ENCODE data around the gene VEPH1. TPM values are rescaled to one million over a fixed set of nuclear protein-coding genes. Genes with fewer than 3 reads are reported as not detected.

The VEPH1 gene
- total and polyA plus RNA-seq, 2 donors (not counting 1 experiment from before 2014, with no cell fraction given), result not detected

DNA sequence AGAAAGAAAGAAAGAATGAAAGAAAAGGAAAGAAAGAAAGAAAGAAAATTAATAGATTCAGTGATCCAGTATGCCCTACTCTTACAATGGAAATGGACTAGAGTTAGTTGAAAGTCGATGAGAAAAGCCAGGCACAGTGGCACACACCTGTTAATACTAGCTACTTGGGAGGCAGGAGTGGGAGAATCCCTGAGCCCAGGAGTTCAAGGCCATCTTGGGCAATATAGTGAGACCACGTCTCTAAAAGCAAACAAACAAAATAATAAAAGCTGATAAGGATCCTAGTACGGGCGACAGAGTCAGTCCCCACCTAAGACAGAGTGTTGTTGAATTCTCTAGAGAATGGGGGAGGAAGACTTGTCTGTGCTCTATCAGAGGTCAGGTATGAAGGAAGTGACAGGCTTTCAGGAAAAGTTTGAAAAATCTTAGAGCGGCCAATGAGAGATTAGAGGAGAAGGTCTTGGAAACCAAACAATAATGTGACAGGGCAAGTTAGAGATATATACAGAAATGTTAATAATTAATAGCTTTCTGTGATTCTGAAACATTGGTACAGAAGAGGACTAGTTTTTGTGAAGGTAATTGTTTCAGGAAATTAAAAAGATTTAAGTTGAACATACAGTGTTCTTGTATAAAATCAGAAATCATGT lies 184.5 kb downstream of the VEPH1 start:
- TF ChIP-seq EZH2 (IDR thresholded peaks at IDR 0.05; ENCODE audit: borderline replicate concordance, insufficient read depth, low read depth, low read length, poor library complexity, severe bottlenecking), result no peak
- no peak for TF ChIP-seq CTCF (IDR thresholded peaks at IDR 0.05)
- Histone ChIP-seq H4K20me1 (ENCODE audit: control insufficient read depth, insufficient read depth, low read length, poor library complexity, severe bottlenecking) (no peaks in the 10 kb centered on the region), H3K4me2 (replicated peaks; ENCODE audit: low read depth, low read length, poor library complexity, severe bottlenecking) (no peak overlapping the region), H3K4me3 (ENCODE audit: control extremely low read depth in 1 of 5, extremely low read depth in 1 of 5, insufficient read depth in 1 of 5, low read depth in 2 of 5, low read length in 4 of 5) (no peak overlapping the region), H3K9ac (ENCODE audit: low read length) (no peak overlapping the region), H3K27ac (ENCODE audit: low read length in 2 of 2) (no peak overlapping the region), H3K79me2 (ENCODE audit: control insufficient read depth, insufficient read depth, low read length) (no peaks in the 10 kb centered on the region), H2AFZ (ENCODE audit: insufficient read depth, low read depth, low read length, poor library complexity, severe bottlenecking) (no peak overlapping the region), H3K36me3 (replicated peaks in 1 of 2; ENCODE audit: control extremely low read depth in 1 of 2, control insufficient read depth in 1 of 2, extremely low read depth in 1 of 2, insufficient read depth in 2 of 2, low read length in 1 of 2) (no peaks in the 10 kb centered on the region), H3K27me3 (replicated peaks in 1 of 4; ENCODE audit: control extremely low read depth in 1 of 4, control insufficient read depth in 3 of 4, insufficient read depth in 4 of 4, low read length in 3 of 4) (no peaks in the 10 kb centered on the region), H3K4me1 (ENCODE audit: control insufficient read depth in 2 of 2, insufficient read depth in 2 of 2, low read length in 2 of 2) (no peaks in the 10 kb centered on the region), H3K9me3 (ENCODE audit: control extremely low read depth in 1 of 3, control insufficient read depth in 2 of 3, insufficient read depth in 1 of 3, low read length in 2 of 3) (no peaks in the 10 kb centered on the region)
- no peaks in the 10 kb centered on the region for H3K9me3 Mint-ChIP-seq (ENCODE audit: insufficient read depth)
- H3K4me3 Mint-ChIP-seq, result no peak overlapping the region
- ChIA-PET POLR2A (no interaction called here), CTCF (interaction anchor here (0.6 kb wide), 1 partner anchor 48 kb away, joined by 3 read pairs; no protein-coding TSS in a partner anchor)
- 100% methylated on average over 1 of the region's 5 CpGs for WGBS (ENCODE audit: insufficient coverage)
- no peaks in the 10 kb centered on the region for H3K4me1 Mint-ChIP-seq
- no peak overlapping the region for H3K27ac Mint-ChIP-seq
- intact Hi-C loops (cut with micrococcal nuclease), result no loop called here
- DNase-seq (no peak), ATAC-seq (ENCODE audit: low read depth) (no peak)
- H3K27me3 Mint-ChIP-seq, result no peaks in the 10 kb centered on the region

DNA sequence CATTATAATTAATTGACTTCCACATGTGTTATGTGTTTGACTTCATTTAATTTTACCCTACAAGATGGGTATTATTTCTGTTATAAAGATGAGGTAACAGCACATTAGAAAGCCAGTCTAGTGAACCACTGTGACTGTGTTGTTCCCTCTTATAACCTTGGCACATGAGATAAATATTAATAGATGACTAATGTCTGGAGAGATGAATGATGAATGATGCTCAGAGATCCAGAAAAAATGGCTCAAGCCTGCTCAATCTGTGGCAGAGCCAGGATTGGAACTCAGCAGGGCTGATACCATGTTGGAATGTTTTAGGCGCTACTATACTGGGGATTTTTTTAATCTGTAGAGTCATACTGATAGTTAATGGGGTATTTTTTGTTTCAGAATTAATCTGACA lies 185.3 kb downstream of the VEPH1 start:
- Histone ChIP-seq H3K9ac (ENCODE audit: low read length) (no peak overlapping the region), H3K36me3 (replicated peaks in 1 of 2; ENCODE audit: control extremely low read depth in 1 of 2, control insufficient read depth in 1 of 2, extremely low read depth in 1 of 2, insufficient read depth in 2 of 2, low read length in 1 of 2) (no peaks in the 10 kb centered on the region), H4K20me1 (ENCODE audit: control insufficient read depth, insufficient read depth, low read length, poor library complexity, severe bottlenecking) (no peaks in the 10 kb centered on the region), H3K27me3 (replicated peaks in 1 of 4; ENCODE audit: control extremely low read depth in 1 of 4, control insufficient read depth in 3 of 4, insufficient read depth in 4 of 4, low read length in 3 of 4) (no peaks in the 10 kb centered on the region), H3K4me3 (ENCODE audit: control extremely low read depth in 1 of 5, extremely low read depth in 1 of 5, insufficient read depth in 1 of 5, low read depth in 2 of 5, low read length in 4 of 5) (no peak overlapping the region), H3K4me1 (ENCODE audit: control insufficient read depth in 2 of 2, insufficient read depth in 2 of 2, low read length in 2 of 2) (no peaks in the 10 kb centered on the region), H2AFZ (ENCODE audit: insufficient read depth, low read depth, low read length, poor library complexity, severe bottlenecking) (no peak overlapping the region), H3K9me3 (ENCODE audit: control extremely low read depth in 1 of 3, control insufficient read depth in 2 of 3, insufficient read depth in 1 of 3, low read length in 2 of 3) (no peaks in the 10 kb centered on the region), H3K4me2 (replicated peaks; ENCODE audit: low read depth, low read length, poor library complexity, severe bottlenecking) (no peak overlapping the region), H3K79me2 (ENCODE audit: control insufficient read depth, insufficient read depth, low read length) (no peaks in the 10 kb centered on the region), H3K27ac (ENCODE audit: low read length in 2 of 2) (no peak overlapping the region)
- DNase-seq (no peak), ATAC-seq (ENCODE audit: low read depth) (no peak)
- no peaks in the 10 kb centered on the region for H3K4me1 Mint-ChIP-seq
- H3K4me3 Mint-ChIP-seq, result no peak overlapping the region
- H3K27ac Mint-ChIP-seq, result no peak overlapping the region
- ChIA-PET CTCF (no interaction called here), POLR2A (no interaction called here)
- H3K27me3 Mint-ChIP-seq, result no peaks in the 10 kb centered on the region
- intact Hi-C loops (cut with micrococcal nuclease), result no loop called here
- no peak for TF ChIP-seq EZH2 (IDR thresholded peaks at IDR 0.05; ENCODE audit: borderline replicate concordance, insufficient read depth, low read depth, low read length, poor library complexity, severe bottlenecking)
- no peak for TF ChIP-seq CTCF (IDR thresholded peaks at IDR 0.05)
- H3K9me3 Mint-ChIP-seq (ENCODE audit: insufficient read depth), result no peaks in the 10 kb centered on the region
- WGBS (ENCODE audit: insufficient coverage), result 75% methylated on average over 1 of the region's 1 CpG

All from B cell (primary cell).